ENCODE results near the gene JAM3. TPM values are rescaled to one million over a fixed set of nuclear protein-coding genes. Genes with fewer than 3 reads are reported as not detected.
"Not testable (repeated sequence)": the region's sequence is repeated elsewhere in the genome, so short reads cannot be mapped to it uniquely, and the experiment has no call there.

JAM3 gene
- total RNA-seq, 1 donor from 2014 or later = 101 TPM

DNA sequence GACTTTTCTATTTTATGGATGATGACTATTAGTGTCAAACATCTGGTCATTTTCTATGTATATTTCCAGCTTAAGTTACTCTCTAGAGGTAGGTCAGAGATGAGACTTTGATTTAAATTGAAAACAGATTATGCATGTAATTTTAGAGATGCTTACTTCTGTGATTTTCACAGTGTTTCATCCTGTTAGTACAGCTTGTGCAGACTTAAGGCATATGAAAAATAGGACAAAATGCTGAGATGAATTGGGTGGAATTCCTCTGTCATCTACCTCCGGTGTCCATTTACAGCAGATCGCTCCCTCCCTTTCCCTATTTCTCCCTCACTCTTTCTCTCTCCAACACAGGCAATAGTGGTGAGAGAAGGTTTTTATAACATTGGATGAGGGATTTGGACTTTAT lies 14.1 kb downstream of the JAM3 start:
- Mint-ChIP-seq H3K4me3 (ENCODE audit: unreplicated experiment) (no peak overlapping the region), H3K27me3 (ENCODE audit: unreplicated experiment) (no peaks in the 10 kb centered on the region), H3K27ac (ENCODE audit: unreplicated experiment) (no peak overlapping the region), H3K4me1 (ENCODE audit: low read depth, unreplicated experiment) (no peaks in the 10 kb centered on the region), H3K9me3 (ENCODE audit: unreplicated experiment) (peaks cover 8% of the 10 kb centered on the region), H3K36me3 (ENCODE audit: unreplicated experiment) (peaks cover 25% of the 10 kb centered on the region)
- DNase-seq = no peak
- TF ChIP-seq, protein P1, sequence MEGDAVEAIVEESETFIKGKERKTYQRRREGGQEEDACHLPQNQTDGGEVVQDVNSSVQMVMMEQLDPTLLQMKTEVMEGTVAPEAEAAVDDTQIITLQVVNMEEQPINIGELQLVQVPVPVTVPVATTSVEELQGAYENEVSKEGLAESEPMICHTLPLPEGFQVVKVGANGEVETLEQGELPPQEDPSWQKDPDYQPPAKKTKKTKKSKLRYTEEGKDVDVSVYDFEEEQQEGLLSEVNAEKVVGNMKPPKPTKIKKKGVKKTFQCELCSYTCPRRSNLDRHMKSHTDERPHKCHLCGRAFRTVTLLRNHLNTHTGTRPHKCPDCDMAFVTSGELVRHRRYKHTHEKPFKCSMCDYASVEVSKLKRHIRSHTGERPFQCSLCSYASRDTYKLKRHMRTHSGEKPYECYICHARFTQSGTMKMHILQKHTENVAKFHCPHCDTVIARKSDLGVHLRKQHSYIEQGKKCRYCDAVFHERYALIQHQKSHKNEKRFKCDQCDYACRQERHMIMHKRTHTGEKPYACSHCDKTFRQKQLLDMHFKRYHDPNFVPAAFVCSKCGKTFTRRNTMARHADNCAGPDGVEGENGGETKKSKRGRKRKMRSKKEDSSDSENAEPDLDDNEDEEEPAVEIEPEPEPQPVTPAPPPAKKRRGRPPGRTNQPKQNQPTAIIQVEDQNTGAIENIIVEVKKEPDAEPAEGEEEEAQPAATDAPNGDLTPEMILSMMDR (IDR thresholded peaks at IDR 0.05; ENCODE audit: partially characterized antibody, unreplicated experiment) = no peak

DNA sequence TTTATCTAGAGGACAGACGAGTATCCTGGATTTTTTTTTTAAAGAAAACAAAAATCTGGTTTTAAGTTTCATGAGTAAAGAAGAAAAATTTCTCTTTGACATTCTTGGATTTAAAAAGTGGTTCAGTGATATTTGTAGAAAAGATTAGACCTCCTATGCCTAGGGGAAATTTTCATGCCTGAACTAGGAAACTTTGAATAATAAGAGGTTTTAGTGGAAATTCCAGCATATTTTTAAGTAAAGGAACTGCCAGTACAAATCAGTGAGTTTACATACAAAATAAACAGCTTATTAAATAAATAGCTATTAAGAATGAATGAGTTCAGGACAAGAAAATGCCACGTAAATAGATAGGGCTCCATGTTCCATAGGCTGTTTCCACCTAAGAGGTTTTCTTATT lies 17.5 kb downstream of the JAM3 start:
- Mint-ChIP-seq H3K4me1 (ENCODE audit: low read depth, unreplicated experiment) (no peaks in the 10 kb centered on the region), H3K4me3 (ENCODE audit: unreplicated experiment) (no peak overlapping the region), H3K9me3 (ENCODE audit: unreplicated experiment) (peaks cover 1% of the 10 kb centered on the region), H3K36me3 (ENCODE audit: unreplicated experiment) (peaks cover 13% of the 10 kb centered on the region), H3K27ac (ENCODE audit: unreplicated experiment) (no peak overlapping the region), H3K27me3 (ENCODE audit: unreplicated experiment) (no peaks in the 10 kb centered on the region)
- TF ChIP-seq, protein P1 (IDR thresholded peaks at IDR 0.05; ENCODE audit: partially characterized antibody, unreplicated experiment) = no peak
- DNase-seq = no peak

DNA sequence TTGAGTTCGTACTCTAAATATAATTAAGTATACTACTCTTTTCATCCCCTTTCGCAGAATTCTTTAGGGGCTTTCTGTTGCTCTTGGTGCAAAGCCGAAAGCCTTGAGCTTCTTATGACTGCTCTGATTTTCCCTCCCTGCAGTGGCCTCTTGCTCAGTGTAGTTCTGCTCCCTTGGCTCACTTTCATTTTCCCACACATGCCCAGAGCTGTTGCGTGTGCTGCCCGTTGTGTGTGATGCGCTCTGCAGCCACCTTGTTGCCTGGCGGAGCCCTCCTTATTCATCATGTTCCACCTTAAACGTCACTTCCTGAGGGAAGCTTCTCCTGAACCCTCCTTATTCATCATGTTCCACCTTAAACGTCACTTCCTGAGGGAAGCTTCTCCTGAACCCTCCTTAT lies 23.1 kb downstream of the JAM3 start:
- not testable (repeated sequence) for H3K36me3 Mint-ChIP-seq (ENCODE audit: unreplicated experiment); H3K4me3 Mint-ChIP-seq (ENCODE audit: unreplicated experiment); H3K4me1 Mint-ChIP-seq (ENCODE audit: low read depth, unreplicated experiment); H3K27me3 Mint-ChIP-seq (ENCODE audit: unreplicated experiment); H3K9me3 Mint-ChIP-seq (ENCODE audit: unreplicated experiment); DNase-seq; H3K27ac Mint-ChIP-seq (ENCODE audit: unreplicated experiment)

DNA sequence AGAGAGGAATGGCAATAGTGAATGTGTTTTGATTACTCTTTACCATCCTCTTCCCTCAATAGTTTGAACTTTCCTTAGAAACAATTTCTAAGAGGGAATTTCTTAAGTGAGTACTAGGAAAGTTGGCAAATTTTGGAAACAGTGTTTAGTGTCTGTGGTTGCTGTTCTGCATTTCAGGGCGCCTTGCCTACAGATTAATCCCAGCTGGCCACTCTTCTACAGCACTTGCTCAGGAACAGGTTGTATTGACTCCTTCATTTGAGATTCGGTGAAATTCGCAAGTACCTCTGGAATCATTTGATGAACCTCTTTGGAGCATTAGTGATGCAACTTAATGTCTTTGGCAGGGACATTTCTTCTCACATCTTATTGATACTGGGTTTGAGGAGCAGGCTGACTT lies 28.3 kb downstream of the JAM3 start:
- TF ChIP-seq, protein P1 (IDR thresholded peaks at IDR 0.05; ENCODE audit: partially characterized antibody, unreplicated experiment) = no peak
- peaks cover 32% of the 10 kb centered on the region for H3K4me1 Mint-ChIP-seq (ENCODE audit: low read depth, unreplicated experiment)
- peaks cover 5% of the 10 kb centered on the region for H3K9me3 Mint-ChIP-seq (ENCODE audit: unreplicated experiment)
- H3K36me3 Mint-ChIP-seq (ENCODE audit: unreplicated experiment) = peaks cover 14% of the 10 kb centered on the region
- DNase-seq = no peak
- no peak overlapping the region for H3K4me3 Mint-ChIP-seq (ENCODE audit: unreplicated experiment)
- H3K27ac Mint-ChIP-seq (ENCODE audit: unreplicated experiment) = no peak overlapping the region
- peaks cover 3% of the 10 kb centered on the region for H3K27me3 Mint-ChIP-seq (ENCODE audit: unreplicated experiment)

DNA sequence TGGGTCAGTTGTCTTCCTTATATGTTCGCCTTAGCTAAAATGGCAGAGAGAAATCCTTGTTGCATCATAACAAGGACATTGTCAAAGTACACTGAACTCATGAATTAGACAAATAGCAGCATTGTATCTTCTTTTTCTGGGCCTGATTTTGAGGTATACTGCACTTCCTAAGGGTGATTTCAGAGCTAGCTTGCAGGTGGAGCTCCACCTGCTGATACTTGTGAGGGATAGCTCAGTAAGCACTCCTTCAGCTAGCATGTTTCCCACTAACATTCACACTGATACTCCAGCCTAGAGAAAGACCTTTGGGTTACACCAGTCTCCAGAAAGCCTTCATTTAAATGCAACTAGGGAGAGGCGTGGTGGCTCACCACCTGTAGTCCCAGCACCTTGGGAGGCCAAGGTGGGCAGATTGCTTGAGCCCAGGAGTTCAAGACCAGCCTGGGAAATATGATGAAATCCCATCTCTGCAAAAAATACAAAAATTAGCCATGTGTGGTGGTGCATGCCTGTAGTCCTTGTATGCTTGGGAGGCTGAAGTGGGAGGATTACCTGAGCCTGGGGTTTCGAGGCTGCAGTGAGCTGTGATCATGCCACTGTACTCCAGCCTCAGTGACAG lies 29.8 kb downstream of the JAM3 start:
- no peak for DNase-seq
- TF ChIP-seq, protein P1 (IDR thresholded peaks at IDR 0.05; ENCODE audit: partially characterized antibody, unreplicated experiment) = no peak
- no peak overlapping the region for H3K27ac Mint-ChIP-seq (ENCODE audit: unreplicated experiment)
- H3K27me3 Mint-ChIP-seq (ENCODE audit: unreplicated experiment) = peaks cover 6% of the 10 kb centered on the region
- H3K36me3 Mint-ChIP-seq (ENCODE audit: unreplicated experiment) = peaks cover 19% of the 10 kb centered on the region
- peaks cover 13% of the 10 kb centered on the region for H3K9me3 Mint-ChIP-seq (ENCODE audit: unreplicated experiment)
- H3K4me3 Mint-ChIP-seq (ENCODE audit: unreplicated experiment) = no peak overlapping the region
- H3K4me1 Mint-ChIP-seq (ENCODE audit: low read depth, unreplicated experiment) = peaks cover 32% of the 10 kb centered on the region

Data from glutamatergic neuron (in vitro differentiated cells).